OCI-LY3 (cell line): Measurements from ENCODE around the gene FCER2.

ENCODE experiments used
- H2AFZ ChIP-seq: fragments of 200-600, 300-600 bp; shearing (Covaris generic); 2 replicates; pipeline ENCODE4 v1.6.0; 2014; ENCODE audit warnings: antibody characterized with exemption, low read depth, low read length
- H3K27ac ChIP-seq: fragments of 200-600, 300-600 bp; sonication (generic); 2 replicates; pipeline ENCODE4 v1.5.1; 2014; ENCODE audit warnings: mild to moderate bottlenecking, low read length, moderate library complexity, mixed read lengths
- H3K27me3 ChIP-seq: fragments of 200-600, 300-600 bp; sonication (generic); 2 replicates; pipeline ENCODE4 v1.6.1; 2014; ENCODE audit warnings: low read depth, low read length, mixed read lengths
- H3K36me3 ChIP-seq: fragments of 200-600, 300-600 bp; sonication (generic); replicated peaks from 2 replicates; pipeline ENCODE3; 2014; ENCODE audit warnings: low read depth, low read length, mixed read lengths
- H3K4me1 ChIP-seq: fragments of 300-600, 200-600 bp; sonication (generic); 2 replicates; pipeline ENCODE4 v1.6.1; 2014; ENCODE audit warnings: low read length, mixed read lengths
- H3K4me2 ChIP-seq: fragments of 200-600, 300-600 bp; sonication (generic); 2 replicates; pipeline ENCODE4 v1.6.1; 2014; ENCODE audit warnings: low read length, mixed read lengths
- H3K4me3 ChIP-seq: fragments of 300-600, 200-600 bp; sonication (generic); 2 replicates; pipeline ENCODE4 v1.5.1; 2014; ENCODE audit warnings: antibody characterized with exemption, mild to moderate bottlenecking, low read length, moderate library complexity
- H3K79me2 ChIP-seq: fragments of 300-600, 200-600 bp; shearing (Covaris generic); 2 replicates; pipeline ENCODE4 v1.6.1; 2014; ENCODE audit warnings: mild to moderate bottlenecking, low read length, mixed read lengths
- H3K9ac ChIP-seq: fragments of 300-600, 200-600 bp; shearing (Covaris generic); 2 replicates; pipeline ENCODE4 v1.6.0; 2014; ENCODE audit warnings: mild to moderate bottlenecking, low read length, moderate library complexity
- H3K9me3 ChIP-seq: fragments of 200-600, 300-600 bp; shearing (Covaris generic); 2 replicates; pipeline ENCODE4 v1.6.1; 2014; ENCODE audit warnings: low read length, mixed read lengths; ENCODE audit not compliant: insufficient read depth
- H4K20me1 ChIP-seq: fragments of 200-600, 300-600 bp; sonication (generic); 2 replicates; pipeline ENCODE4 v1.6.1; 2016; ENCODE audit warnings: low read length, mixed read lengths; ENCODE audit not compliant: insufficient read depth
- CTCF ChIP-seq: fragments of 200-600, 300-600 bp; sonication (generic); IDR thresholded peaks from 2 replicates; pipeline ENCODE4 v1.5.1; 2014; ENCODE audit warnings: antibody characterized with exemption, low read length, low read depth
- EZH2phosphoT487 ChIP-seq: fragments of 200-600 bp; shearing (Covaris generic); IDR thresholded peaks from 2 replicates; pipeline ENCODE4 v1.6.1; 2018; ENCODE audit warnings: antibody characterized with exemption, mixed run types, low read depth

Gene FCER2

GRCh38 chr19:7669641-7670040, 32.3 kb downstream of the FCER2 start:
- no peak overlapping the region for H3K4me3 ChIP-seq
- H4K20me1 ChIP-seq = no peaks in the 10 kb centered on the region
- H3K27me3 ChIP-seq = peaks cover 22% of the 10 kb centered on the region
- no peaks in the 10 kb centered on the region for H3K9me3 ChIP-seq
- TF ChIP-seq CTCF (no peak), EZH2phosphoT487 (no peak)
- H3K9ac ChIP-seq = no peak overlapping the region
- no peaks in the 10 kb centered on the region for H3K36me3 ChIP-seq
- H3K4me1 ChIP-seq = no peaks in the 10 kb centered on the region
- H3K4me2 ChIP-seq = no peak overlapping the region
- H2AFZ ChIP-seq = no peak overlapping the region
- H3K79me2 ChIP-seq = no peaks in the 10 kb centered on the region
- H3K27ac ChIP-seq = no peak overlapping the region

GRCh38 chr19:7668842-7669241, 33.1 kb downstream of the FCER2 start, which contains the start of gene RETN:
RETN (plus strand) TSS chr19:7669049; CDS start chr19:7669327, 278 bp downstream.
- Histone ChIP-seq H3K9me3 (no peaks in the 10 kb centered on the region), H3K4me2 (no peak within 1 kb of the TSS), H3K27me3 (peaks cover 14% of the 10 kb centered on the region), H3K79me2 (no peaks in the 10 kb centered on the region), H3K4me1 (no peaks in the 10 kb centered on the region), H3K4me3 (no peak within 1 kb of the TSS), H3K9ac (no peak within 1 kb of the TSS), H2AFZ (no peak within 1 kb of the TSS), H3K36me3 (no peaks in the 10 kb centered on the region), H4K20me1 (no peaks in the 10 kb centered on the region), H3K27ac (no peak within 1 kb of the TSS)
- TF ChIP-seq EZH2phosphoT487 (no peak), CTCF (no peak)

- Histone ChIP-seq H3K9me3 (no peaks in the 10 kb centered on the region), H3K4me3 (no peak overlapping the region), H3K79me2 (no peaks in the 10 kb centered on the region), H3K4me1 (no peaks in the 10 kb centered on the region), H3K27ac (no peak overlapping the region), H3K4me2 (no peak overlapping the region), H3K27me3 (peaks cover 8% of the 10 kb centered on the region; the same call in 1 of the 2 replicates), H3K36me3 (no peaks in the 10 kb centered on the region), H2AFZ (no peak overlapping the region), H3K9ac (no peak overlapping the region), H4K20me1 (no peaks in the 10 kb centered on the region)
- TF ChIP-seq EZH2phosphoT487 (no peak), CTCF (no peak)
Measured at GRCh38 chr19:7665076-7665475, 36.9 kb downstream of the FCER2 start.

GRCh38 chr19:7663706-7664105, 38.2 kb downstream of the FCER2 start:
- no peaks in the 10 kb centered on the region for H4K20me1 ChIP-seq
- H3K4me1 ChIP-seq = no peaks in the 10 kb centered on the region
- H3K4me3 ChIP-seq = no peak overlapping the region
- no peak overlapping the region for H3K4me2 ChIP-seq
- no peak overlapping the region for H3K9ac ChIP-seq
- no peak for TF ChIP-seq CTCF
- TF ChIP-seq EZH2phosphoT487 = no peak
- H2AFZ ChIP-seq = no peak overlapping the region
- no peaks in the 10 kb centered on the region for H3K9me3 ChIP-seq
- no peaks in the 10 kb centered on the region for H3K79me2 ChIP-seq
- H3K27ac ChIP-seq = no peak overlapping the region
- peaks cover under 1% of the 10 kb centered on the region; the same call in 1 of the 2 replicates for H3K27me3 ChIP-seq
- H3K36me3 ChIP-seq = no peaks in the 10 kb centered on the region
